HCT116 (cell line): ENCODE measurements around the gene KRT77.

Experiments
- CTCF ChIP-seq, 3 experiments: fragments of 200-600 bp in 1 of 3; sonication (generic) in 1 of 3; IDR thresholded peaks in 2 of 3; conservative IDR thresholded peaks in 1 of 3; 2 replicates each; pipeline ENCODE4 v1.5.1; 2012 to 2017; ENCODE audit warnings: low read depth in 2 of 3, low read length in 2 of 3, antibody characterized with exemption in 1 of 3, borderline replicate concordance in 1 of 3, control low read depth in 1 of 3, mild to moderate bottlenecking in 1 of 3, mixed read lengths in 1 of 3, mixed run types in 1 of 3, moderate library complexity in 1 of 3; ENCODE audit not compliant: insufficient read depth in 1 of 3
- EZH2phosphoT487 ChIP-seq: fragments of 200-600 bp; IDR thresholded peaks from 2 replicates; pipeline ENCODE4 v1.6.1; 2018; ENCODE audit warnings: antibody characterized with exemption, borderline replicate concordance
- FOSL1 ChIP-seq: IDR thresholded peaks from 2 replicates; pipeline ENCODE4 v1.6.1; 2012; ENCODE audit warnings: low read depth
- JUND ChIP-seq: IDR thresholded peaks from 2 replicates; pipeline ENCODE4 v1.6.1; 2012
- MAX ChIP-seq: IDR thresholded peaks from 2 replicates; pipeline ENCODE4 v1.6.1; 2012
- POLR2A ChIP-seq: IDR thresholded peaks from 2 replicates; pipeline ENCODE4 v1.7.0; 2011; ENCODE audit warnings: borderline replicate concordance; ENCODE audit not compliant: insufficient read depth, insufficient read length; ENCODE audit errors: extremely low read depth
- POLR2AphosphoS5 ChIP-seq: IDR thresholded peaks from 2 replicates; pipeline ENCODE4 v1.6.1; 2011; ENCODE audit warnings: mild to moderate bottlenecking, low read depth, low read length, moderate library complexity
- REST ChIP-seq: IDR thresholded peaks from 2 replicates; pipeline ENCODE4 v1.6.1; 2012; ENCODE audit warnings: low read depth
- SIN3A ChIP-seq: IDR thresholded peaks from 2 replicates; pipeline ENCODE4 v1.6.1; 2012; ENCODE audit warnings: low read depth
- ZFX ChIP-seq: fragments of 450-650 bp; IDR thresholded peaks from 2 replicates; pipeline ENCODE4 v1.6.1; 2017

- no peak for TF ChIP-seq POLR2AphosphoS5
- TF ChIP-seq CTCF (IDR thresholded peaks at IDR 0.05 in 2 of 3, conservative IDR thresholded peaks at IDR 0.05 in 1 of 3; ENCODE audit: borderline replicate concordance in 1 of 3, insufficient read depth in 1 of 3, low read depth in 2 of 3, low read length in 2 of 3), result no peak
- no peak for TF ChIP-seq REST
- TF ChIP-seq JUND, result no peak
- TF ChIP-seq EZH2phosphoT487, result no peak
- no peak for TF ChIP-seq ZFX
- no peak for TF ChIP-seq SIN3A
- no peak for TF ChIP-seq POLR2A
- TF ChIP-seq MAX, result no peak
- TF ChIP-seq FOSL1, result no peak
Observed at GRCh38 chr12:52659395-52659794, 43.9 kb downstream of the KRT77 start.
